Effector memory CD4-positive, alpha-beta T cell (primary cell): Measurements from ENCODE around the gene FAM219B.
"Not testable (repeated sequence)": the region's sequence is repeated elsewhere in the genome, so short reads cannot be mapped to it uniquely, and the experiment has no call there.

Source experiments
- DNase-seq, 3 donors: peaks; one replicate each; pipeline ENCODE4 v3.0.0-alpha.2; 2020
- H3K27ac ChIP-seq: 2 replicates; pipeline ENCODE4 v1.7.0; 2013; ENCODE audit warnings: mild to moderate bottlenecking, low read length, moderate library complexity; ENCODE audit not compliant: insufficient read depth, poor library complexity, severe bottlenecking
- H3K27me3 ChIP-seq: replicated peaks from 2 replicates; pipeline ENCODE4 v1.7.0; 2013; ENCODE audit warnings: mild to moderate bottlenecking, low read length; ENCODE audit not compliant: insufficient read depth, control insufficient read depth, poor library complexity, severe bottlenecking
- H3K36me3 ChIP-seq: 2 replicates; pipeline ENCODE4 v1.7.0; 2013; ENCODE audit warnings: mild to moderate bottlenecking, low read length, moderate library complexity; ENCODE audit not compliant: control insufficient read depth, insufficient read depth
- H3K4me1 ChIP-seq: 2 replicates; pipeline ENCODE4 v1.7.0; 2013; ENCODE audit warnings: low read length, mild to moderate bottlenecking; ENCODE audit not compliant: control insufficient read depth, insufficient read depth, poor library complexity, severe bottlenecking
- H3K4me3 ChIP-seq: 2 replicates; pipeline ENCODE4 v1.7.0; 2013; ENCODE audit warnings: low read length, low read depth, mild to moderate bottlenecking; ENCODE audit not compliant: insufficient read depth, poor library complexity, severe bottlenecking
- H3K9me3 ChIP-seq: 2 replicates; pipeline ENCODE4 v1.7.0; 2013; ENCODE audit warnings: mild to moderate bottlenecking, low read length, moderate library complexity; ENCODE audit not compliant: control insufficient read depth

The FAM219B gene

DNA sequence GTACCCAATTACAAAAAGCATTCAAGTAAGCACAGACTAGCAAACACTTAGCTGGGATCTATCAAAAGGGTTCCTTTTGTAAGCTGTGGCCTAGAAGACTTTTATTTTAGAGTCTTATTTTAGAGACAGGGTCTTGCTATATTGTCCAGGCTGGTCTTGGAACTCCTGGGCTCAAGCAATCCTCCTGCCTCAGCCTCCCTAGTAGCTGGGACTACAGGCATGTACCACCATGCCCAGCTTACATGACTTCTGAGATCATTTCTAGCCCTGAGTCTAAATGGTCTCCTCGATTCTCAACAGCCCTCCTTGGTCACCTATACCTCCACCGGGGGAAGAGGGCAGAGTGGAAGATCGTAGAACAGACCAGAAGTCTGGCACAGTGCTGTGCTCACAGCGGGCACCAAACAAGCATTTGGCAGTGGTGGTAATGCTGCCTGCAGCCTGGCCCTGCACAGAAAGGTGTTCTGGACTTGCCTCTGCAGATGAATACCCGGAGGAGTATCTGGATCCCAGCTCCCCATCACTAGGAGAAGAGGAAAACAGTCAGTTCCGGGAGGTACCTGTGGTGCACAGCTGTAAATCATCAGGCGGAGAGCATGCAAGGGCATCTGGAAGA is 2.4 kb downstream of the FAM219B start:
- H3K27ac ChIP-seq = peak overlapping the region; percentile 12
- no peak overlapping the region for H3K4me3 ChIP-seq
- peaks cover 26% of the 10 kb centered on the region for H3K4me1 ChIP-seq
- no peak for DNase-seq
- no peaks in the 10 kb centered on the region for H3K27me3 ChIP-seq
- H3K9me3 ChIP-seq = no peaks in the 10 kb centered on the region
- H3K36me3 ChIP-seq = no peaks in the 10 kb centered on the region

- Histone ChIP-seq H3K27ac (no peak overlapping the region), H3K27me3 (no peaks in the 10 kb centered on the region), H3K9me3 (no peaks in the 10 kb centered on the region), H3K36me3 (no peaks in the 10 kb centered on the region), H3K4me1 (peaks cover 26% of the 10 kb centered on the region), H3K4me3 (no peak overlapping the region)
- no peak for DNase-seq
These were observed 3.0 kb downstream of the FAM219B start for GRCh38 chr15:74903676-74904075.

DNA sequence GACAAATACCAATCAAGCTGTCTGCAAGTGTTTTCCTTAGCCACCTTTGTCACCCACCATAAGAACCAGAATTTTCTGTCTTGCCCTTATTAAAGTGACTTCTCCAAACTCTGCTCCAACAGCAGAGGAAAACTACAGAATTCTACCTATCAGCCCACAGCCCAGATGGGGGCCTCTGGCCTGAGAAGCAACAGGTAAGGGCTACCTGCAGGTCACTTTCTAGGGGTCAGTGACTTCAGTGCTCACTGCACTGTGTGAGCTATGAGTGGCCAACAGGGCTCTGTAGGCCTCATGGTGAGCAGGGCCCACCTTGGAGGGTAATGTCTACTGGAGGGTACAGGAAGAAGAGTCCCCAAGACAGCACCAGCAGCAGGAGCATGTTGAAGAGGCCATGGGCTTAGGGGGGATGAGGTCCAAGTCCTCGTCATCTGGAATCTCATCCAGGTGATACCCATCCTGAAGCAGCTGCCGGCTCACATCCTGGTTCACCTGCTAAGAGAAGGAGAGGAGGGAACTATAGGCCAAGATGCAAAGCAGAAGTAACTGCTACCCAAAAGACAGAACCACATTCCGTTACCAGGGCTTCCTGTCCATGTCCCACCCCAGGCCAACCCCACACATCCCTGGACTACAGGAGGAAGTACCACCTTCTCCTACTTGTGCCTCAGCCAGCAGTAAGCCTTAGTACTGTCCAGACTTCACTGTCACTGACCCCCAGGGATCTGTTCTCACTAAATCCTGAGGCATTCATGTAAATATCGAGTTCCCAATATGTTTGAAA is 4.2 kb downstream of the FAM219B start:
- H3K27ac ChIP-seq = no peak overlapping the region

DNA sequence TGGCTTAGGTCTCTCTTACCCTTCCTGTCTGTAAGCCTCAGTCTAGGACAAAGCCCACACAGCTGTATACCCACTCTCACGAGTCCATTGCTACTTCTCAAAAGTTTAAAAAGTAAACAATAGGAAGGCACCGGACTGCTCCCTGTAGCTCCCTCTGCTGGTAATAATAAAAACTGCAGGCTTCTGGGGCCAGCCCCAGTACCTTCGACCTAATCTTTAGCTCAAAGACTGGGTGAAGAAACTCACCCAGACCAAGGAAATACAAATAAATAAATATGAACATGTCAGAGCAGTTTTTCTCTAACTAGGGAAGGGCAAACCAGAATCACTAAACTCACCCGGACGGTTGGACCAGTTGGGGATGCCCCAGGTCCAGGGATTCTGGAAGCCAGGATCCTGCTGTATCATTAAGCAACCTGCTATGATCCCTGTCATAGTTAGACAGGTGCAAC is 5.0 kb downstream of the FAM219B start:
- Histone ChIP-seq H3K4me1 (peaks cover 20% of the 10 kb centered on the region), H3K4me3 (no peak overlapping the region), H3K9me3 (no peaks in the 10 kb centered on the region), H3K27me3 (no peaks in the 10 kb centered on the region), H3K36me3 (peaks cover 6% of the 10 kb centered on the region), H3K27ac (peak overlapping the region; percentile 19)
- DNase-seq = peak; percentile 22 to 46 (median 37)

More for the DNA sequence above, 4.2 kb downstream of the FAM219B start:
- peaks cover 22% of the 10 kb centered on the region for H3K4me1 ChIP-seq
- H3K27me3 ChIP-seq = no peaks in the 10 kb centered on the region
- no peaks in the 10 kb centered on the region for H3K36me3 ChIP-seq
- no peak for DNase-seq
- no peaks in the 10 kb centered on the region for H3K9me3 ChIP-seq
- no peak overlapping the region for H3K4me3 ChIP-seq

DNA sequence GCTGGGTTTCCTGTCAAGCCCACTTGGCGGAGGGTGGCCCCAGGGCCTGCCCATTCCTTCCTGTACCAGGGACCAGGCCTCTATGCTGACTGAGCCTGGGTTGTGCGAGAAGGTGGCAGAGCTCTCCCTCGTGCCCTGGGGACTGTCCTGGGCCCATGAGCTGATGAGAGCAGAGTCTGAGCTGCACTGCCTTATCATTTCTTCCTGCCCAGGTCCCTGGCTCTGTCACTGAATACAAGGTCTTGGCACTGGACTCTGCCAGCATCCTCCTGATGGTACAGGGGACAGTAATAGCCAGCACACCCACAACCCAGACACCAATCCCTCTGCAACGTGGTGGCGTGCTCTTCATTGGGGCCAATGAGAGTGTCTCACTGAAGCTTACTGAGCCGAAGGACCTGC is 9.3 kb downstream of the FAM219B start:
- no peak for DNase-seq
- no peak overlapping the region for H3K4me3 ChIP-seq
- no peaks in the 10 kb centered on the region for H3K27me3 ChIP-seq
- peaks cover 24% of the 10 kb centered on the region for H3K4me1 ChIP-seq
- H3K9me3 ChIP-seq = no peaks in the 10 kb centered on the region
- peaks cover 9% of the 10 kb centered on the region for H3K36me3 ChIP-seq
- no peak overlapping the region for H3K27ac ChIP-seq

- no peak for DNase-seq
- H3K9me3 ChIP-seq = no peaks in the 10 kb centered on the region
- H3K27me3 ChIP-seq = no peaks in the 10 kb centered on the region
- peaks cover 18% of the 10 kb centered on the region for H3K4me1 ChIP-seq
- no peak overlapping the region for H3K27ac ChIP-seq
- no peak overlapping the region for H3K4me3 ChIP-seq
- peaks cover 13% of the 10 kb centered on the region for H3K36me3 ChIP-seq
These were observed 10.3 kb downstream of the FAM219B start for GRCh38 chr15:74896316-74896715.

DNA sequence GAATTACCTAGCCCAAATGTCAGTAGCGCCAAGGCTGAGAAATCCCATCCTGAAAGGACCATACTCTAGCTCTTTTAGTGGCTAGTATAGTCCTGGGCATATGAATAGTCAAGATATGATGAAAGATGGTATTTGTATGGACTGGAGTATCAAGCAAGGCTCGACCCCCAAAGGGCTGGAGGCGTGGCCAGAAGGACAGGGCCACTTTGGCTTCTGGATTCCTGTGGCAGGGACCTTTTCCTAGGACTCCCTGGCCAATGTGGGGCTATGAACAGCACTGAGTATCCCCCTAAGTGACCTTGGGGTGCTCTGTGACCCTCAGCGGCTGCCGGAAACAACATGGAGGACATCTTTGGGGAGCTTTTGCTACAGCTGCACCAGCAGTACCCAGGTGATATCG is 10.8 kb downstream of the FAM219B start:
- H3K27ac ChIP-seq = no peak overlapping the region

DNA sequence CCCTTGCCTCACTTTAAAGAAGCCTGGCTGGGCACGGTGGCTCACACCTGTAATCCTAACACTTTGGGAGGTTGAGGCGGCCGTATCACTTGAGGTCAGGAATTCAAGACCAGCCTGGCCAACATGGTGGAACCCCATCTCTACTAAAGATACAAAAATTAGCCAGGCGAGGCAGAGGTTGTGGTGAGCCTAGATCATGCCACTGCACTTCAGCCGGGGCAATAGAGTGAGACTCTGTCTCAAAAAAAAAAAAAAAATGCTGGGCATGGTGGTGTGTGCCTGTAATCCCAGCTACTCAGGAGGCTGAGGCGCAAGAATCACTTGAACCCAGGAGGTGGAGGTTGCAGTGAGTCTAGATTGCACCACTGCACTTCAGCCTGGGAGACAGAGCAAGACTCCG is 12.3 kb downstream of the FAM219B start:
- DNase-seq, H3K27ac ChIP-seq, H3K4me3 ChIP-seq, H3K27me3 ChIP-seq, H3K9me3 ChIP-seq: not testable (repeated sequence)
- Histone ChIP-seq H3K36me3 (peaks cover 16% of the 10 kb centered on the region), H3K4me1 (peaks cover 25% of the 10 kb centered on the region)

More for the DNA sequence above, 10.8 kb downstream of the FAM219B start:
- Histone ChIP-seq H3K4me3 (no peak overlapping the region), H3K9me3 (no peaks in the 10 kb centered on the region), H3K27me3 (no peaks in the 10 kb centered on the region), H3K4me1 (peaks cover 14% of the 10 kb centered on the region), H3K36me3 (peaks cover 16% of the 10 kb centered on the region)
- DNase-seq = no peak

- H3K27ac ChIP-seq = peak overlapping the region; percentile 44
These were observed 13.0 kb downstream of the FAM219B start for GRCh38 chr15:74893627-74894026.

GRCh38 chr15:74892931-74893330 is 13.7 kb downstream of the FAM219B start:
- Histone ChIP-seq H3K9me3 (no peaks in the 10 kb centered on the region), H3K36me3 (peaks cover 16% of the 10 kb centered on the region), H3K27ac (peak overlapping the region; percentile 44), H3K27me3 (no peaks in the 10 kb centered on the region), H3K4me1 (peaks cover 26% of the 10 kb centered on the region), H3K4me3 (no peak overlapping the region)
- no peak for DNase-seq

More at GRCh38 chr15:74893627-74894026, 13.0 kb downstream of the FAM219B start:
- Histone ChIP-seq H3K36me3 (peaks cover 16% of the 10 kb centered on the region), H3K4me3 (no peak overlapping the region), H3K9me3 (no peaks in the 10 kb centered on the region), H3K4me1 (peaks cover 26% of the 10 kb centered on the region), H3K27me3 (no peaks in the 10 kb centered on the region)
- peak in 1 of 3 donors; percentile 20 for DNase-seq
